GM21367 (cell line): Measurements from ENCODE around the gene PHTF1.
"Not testable (repeated sequence)": the region's sequence is repeated elsewhere in the genome, so short reads cannot be mapped to it uniquely, and the experiment has no call there.

Experiments used
- ATAC-seq: cut with Tn5 transposase; IDR thresholded peaks from one replicate; pipeline ENCODE4 v1.9.1; 2021; ENCODE audit not compliant: unreplicated experiment

The PHTF1 gene

GRCh38 chr1:113779542-113779941, 20.3 kb upstream of the PHTF1 start:
- no peak for ATAC-seq

- ATAC-seq, result no peak
Measured at GRCh38 chr1:113777561-113777960, 18.3 kb upstream of the PHTF1 start.

DNA sequence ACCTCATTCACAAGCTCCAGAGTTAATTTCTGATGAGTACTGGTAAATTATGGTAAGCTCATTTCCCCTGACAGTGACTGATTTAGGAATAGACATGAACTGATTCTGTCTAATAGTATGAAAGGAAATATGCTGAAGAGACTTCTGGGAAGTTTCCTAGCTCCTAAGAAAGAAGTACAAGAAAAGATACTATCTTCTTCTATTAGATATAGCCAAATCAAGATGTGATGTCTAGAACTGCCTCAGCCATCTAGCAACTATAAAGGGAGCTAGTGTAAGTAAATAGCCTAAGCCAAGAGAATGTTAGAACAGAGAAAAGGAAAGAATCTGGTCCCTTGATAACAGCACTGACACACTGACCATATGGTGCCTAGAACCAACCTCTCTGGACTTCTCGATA, 10.7 kb upstream of the PHTF1 start:
- ATAC-seq, result no peak

GRCh38 chr1:113769601-113769970, 10.3 kb upstream of the PHTF1 start:
- no peak for ATAC-seq

GRCh38 chr1:113768916-113769600, 9.8 kb upstream of the PHTF1 start:
- ATAC-seq, result no peak

DNA sequence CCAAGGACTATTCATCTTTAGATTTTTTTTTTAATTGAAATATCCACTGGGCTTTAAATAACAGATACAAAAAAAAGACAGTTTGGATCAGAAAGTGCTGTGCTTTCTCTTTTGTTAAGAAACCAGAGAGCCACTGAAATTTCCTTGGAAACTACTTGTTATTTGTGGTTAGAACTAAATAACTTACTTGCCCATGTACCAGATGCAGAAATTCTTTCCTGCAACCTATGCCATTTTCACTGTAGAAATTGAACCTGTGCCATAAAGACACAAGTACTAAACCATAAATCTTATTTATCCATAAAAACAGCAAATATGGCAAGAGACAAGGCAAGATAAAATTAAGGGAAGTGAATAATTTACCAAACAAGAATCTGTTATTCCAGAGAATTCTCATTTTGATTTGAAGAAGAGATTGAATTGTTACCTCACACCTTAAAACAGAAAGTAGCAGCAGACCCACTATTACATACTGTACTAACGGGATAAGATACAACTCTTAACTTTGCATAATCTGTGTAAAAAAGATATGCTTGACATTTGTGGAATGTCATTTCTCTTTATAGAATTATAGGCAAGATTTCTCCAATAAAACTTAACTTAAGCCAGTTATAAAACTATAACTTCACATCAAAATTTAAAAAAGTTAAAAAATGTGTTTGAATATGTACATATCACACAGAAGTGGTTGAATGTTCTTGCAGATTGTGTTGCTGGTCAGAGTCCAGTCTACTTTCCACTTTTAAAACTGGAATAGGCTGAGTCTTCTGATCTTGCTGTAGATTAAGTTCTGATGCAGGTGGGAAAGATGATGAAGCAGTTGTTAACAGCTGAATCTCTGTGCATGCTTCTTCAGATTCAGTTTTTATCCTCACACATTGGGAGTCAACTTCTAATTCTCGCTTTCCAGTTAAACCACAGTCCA, 6.3 kb upstream of the PHTF1 start:
- no peak for ATAC-seq

- no peak for ATAC-seq
Measured at GRCh38 chr1:113763661-113764060, 4.4 kb upstream of the PHTF1 start.

DNA sequence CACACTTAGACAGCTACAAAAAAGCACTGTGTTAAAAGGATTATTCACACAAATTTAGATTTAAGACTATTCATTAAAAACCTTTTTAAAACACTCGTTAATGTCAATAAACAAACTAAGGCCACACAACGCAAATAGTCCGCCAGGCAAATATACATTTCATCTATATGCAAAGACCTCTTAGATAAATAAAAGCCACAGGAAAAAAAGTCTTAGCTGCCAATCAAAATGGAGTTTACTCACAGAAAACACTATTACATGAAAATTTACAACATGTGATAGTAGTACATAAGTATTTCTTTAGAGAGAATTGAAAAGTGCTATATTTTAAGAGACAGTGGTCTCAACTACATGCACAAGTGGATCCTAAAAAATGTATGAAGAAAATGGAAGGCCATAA, 2.7 kb upstream of the PHTF1 start:
- no peak for ATAC-seq

- ATAC-seq, result no peak
Measured at GRCh38 chr1:113760102-113761080, 1.1 kb upstream of the PHTF1 start.

DNA sequence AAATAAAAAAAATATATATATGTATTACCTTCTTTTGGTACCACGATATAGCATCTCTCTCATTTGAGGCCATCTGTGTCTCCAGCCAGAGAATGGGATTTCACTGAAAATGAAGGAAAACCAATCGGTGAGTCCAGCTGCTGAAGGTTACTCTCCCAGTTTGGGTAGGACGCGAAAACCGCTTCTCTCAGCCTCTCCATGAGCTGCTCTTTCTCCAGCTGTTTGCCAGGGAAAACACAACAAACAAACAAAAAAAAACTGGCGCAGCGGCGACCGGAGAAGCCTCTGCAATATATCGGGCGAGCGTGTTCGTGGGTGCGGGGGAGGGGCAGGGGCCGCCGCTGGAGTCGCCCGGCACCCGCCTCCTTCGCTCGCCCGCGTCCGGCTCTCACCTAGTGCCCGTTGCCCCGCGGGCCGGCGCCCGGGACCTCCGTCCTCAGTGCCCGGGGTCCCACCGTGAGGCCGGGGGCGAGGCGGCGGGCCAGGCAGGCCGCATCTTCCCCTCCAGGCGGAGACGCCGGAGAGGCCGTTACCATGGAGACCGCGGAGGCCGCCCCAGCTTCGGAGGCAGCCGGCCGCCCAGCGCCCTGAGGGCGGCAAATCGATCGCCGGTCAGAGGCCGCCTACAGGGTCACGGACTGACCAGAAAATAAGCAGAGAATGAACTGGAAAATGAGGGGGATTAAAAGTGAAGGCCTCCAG, 504 bp downstream of the PHTF1 start:
- ATAC-seq, result peak; percentile 58

DNA sequence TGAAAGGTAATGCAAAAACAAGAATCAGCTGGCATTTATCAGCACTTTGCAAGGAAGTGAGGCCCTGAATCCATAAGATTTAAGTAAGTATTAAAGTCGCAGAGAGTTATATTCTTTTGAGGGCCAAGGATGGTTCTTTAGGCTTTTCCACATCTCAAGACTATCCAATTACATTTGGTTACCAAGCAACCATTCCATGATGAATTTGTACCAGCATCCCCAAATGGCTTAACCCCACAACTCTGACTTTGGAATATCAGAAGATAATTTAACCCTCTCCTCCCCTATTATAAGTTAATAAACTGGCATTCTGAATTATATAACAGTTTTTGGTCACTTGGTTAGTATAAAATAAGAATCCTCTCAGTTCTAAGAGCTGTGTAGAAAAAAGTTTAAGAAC, 2.8 kb downstream of the PHTF1 start:
- ATAC-seq, result no peak

DNA sequence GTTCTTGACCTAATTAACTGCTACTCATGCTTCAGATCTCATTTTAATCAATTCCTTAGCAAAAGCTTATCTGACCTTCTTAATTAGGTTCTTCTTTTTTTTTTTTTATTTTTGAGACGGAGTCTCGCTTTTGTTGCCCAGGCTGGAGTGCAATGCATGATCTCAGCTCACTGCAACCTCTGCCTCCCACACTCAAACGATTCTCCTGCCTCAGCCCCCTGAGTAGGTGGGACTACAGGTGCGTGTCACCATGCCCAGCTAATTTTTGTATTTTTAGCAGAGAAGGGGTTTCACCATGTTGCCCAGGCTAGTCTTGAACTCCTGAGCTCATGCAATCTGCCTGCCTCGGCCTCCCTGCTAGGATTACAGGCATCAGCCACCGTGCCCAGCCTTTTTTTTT, 6.0 kb downstream of the PHTF1 start:
- not testable (repeated sequence) for ATAC-seq

GRCh38 chr1:113751516-113751915, 7.8 kb downstream of the PHTF1 start:
- no peak for ATAC-seq

GRCh38 chr1:113751114-113751513, 8.2 kb downstream of the PHTF1 start:
- ATAC-seq, result no peak

GRCh38 chr1:113749402-113749801, 9.9 kb downstream of the PHTF1 start:
- no peak for ATAC-seq

DNA sequence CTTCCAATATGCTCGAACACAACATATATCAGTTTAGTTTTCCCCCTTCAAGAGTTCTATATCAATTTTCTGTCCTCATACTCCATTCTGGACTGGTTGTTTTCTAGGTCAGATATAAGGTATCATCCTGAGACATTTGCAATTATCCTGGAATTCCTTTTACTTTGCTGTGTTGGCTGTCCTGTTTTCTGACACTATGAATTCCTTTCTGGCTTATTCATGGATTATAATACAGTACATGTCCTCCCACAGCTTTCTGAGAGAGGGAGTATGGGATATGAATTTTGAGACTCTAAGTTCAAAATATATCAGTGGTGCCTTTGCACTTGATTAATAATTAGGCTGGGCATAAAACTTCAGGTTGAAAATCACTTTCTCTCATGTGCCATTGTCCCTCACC, 11.9 kb downstream of the PHTF1 start:
- ATAC-seq, result no peak

- no peak for ATAC-seq
Measured at GRCh38 chr1:113745425-113745824, 13.9 kb downstream of the PHTF1 start.

DNA sequence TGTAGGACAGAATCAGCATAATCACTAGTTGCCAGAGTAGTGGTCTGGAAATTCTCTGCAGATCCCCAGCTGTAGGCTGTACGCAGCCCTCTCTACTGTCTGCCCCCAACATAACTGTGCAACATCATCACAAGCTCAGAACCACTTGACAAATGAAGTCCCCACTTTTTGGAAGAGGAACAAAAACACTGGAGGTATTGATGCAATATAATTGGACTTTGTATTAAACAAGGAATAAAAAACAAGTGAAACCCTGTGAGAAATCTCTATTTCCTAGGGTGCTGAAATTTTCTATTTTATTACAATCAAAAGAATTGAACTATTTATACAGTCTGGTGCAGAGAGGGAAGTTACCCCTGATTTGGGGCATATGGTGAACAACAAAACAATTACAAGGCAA, 15.2 kb downstream of the PHTF1 start:
- no peak for ATAC-seq

DNA sequence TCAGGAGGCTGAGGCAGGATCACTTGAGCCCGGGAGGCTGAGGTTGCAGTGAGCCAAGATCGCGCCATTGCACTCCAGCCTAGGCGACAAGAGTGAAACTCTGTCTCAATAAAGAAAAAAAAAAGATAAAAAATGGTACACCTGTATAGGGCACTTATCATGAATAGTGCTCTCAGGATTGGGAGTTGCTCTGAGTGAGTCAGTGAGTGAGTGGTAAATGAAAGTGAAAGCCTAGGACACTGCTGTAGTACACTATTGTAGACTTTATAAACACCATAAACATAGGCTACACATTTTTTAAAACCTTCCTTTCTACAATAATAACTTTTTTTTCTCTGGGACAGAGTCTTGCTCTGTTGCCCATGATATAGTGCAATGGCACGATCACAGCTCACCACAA, 16.8 kb downstream of the PHTF1 start:
- ATAC-seq, result peak; percentile 51

- ATAC-seq, result no peak
Measured at GRCh38 chr1:113734357-113735055, 24.8 kb downstream of the PHTF1 start.
